Lower lobe of right lung (tissue), 2 donors: ENCODE measurements around the gene COPZ2. TPM values are rescaled to one million over a fixed set of nuclear protein-coding genes. Genes with fewer than 3 reads are reported as not detected.

Experiments used
- ATAC-seq, 2 donors: fragments of 200-7000 bp; cut with Tn5 transposase; one replicate each; pipeline ENCODE4 v1.9.1; 2020 to 2022; ENCODE audit warnings: mild to moderate bottlenecking in 2 of 2, moderate library complexity in 2 of 2
- DNase-seq: peaks from one replicate; pipeline ENCODE4 v3.0.0-alpha.2; 2020
- H3K27ac ChIP-seq: fragments of 200-600 bp; one replicate; pipeline ENCODE4 v1.8.0; 2022
- H3K27me3 ChIP-seq: fragments of 200-600 bp; one replicate; pipeline ENCODE4 v1.8.0; 2022; ENCODE audit warnings: low read depth
- H3K36me3 ChIP-seq: fragments of 200-600 bp; one replicate; pipeline ENCODE4 v1.8.0; 2022; ENCODE audit warnings: mild to moderate bottlenecking
- H3K4me1 ChIP-seq: fragments of 200-600 bp; one replicate; pipeline ENCODE4 v1.8.0; 2022
- H3K4me3 ChIP-seq: fragments of 200-600 bp; one replicate; pipeline ENCODE4 v1.8.0; 2022; ENCODE audit warnings: mild to moderate bottlenecking
- H3K9me3 ChIP-seq: fragments of 200-600 bp; one replicate; pipeline ENCODE4 v1.8.0; 2022
- CTCF ChIP-seq: fragments of 200-600 bp; IDR thresholded peaks from one replicate; pipeline ENCODE4 v1.8.0; 2022; ENCODE audit warnings: antibody characterized with exemption, mild to moderate bottlenecking
- intact Hi-C: fragments of 100-400 bp; cut with DNase I; formaldehyde crosslinking; loops from one replicate; pipeline ENCODE4 v1.11.0; 2022
- microRNA-seq: library from miRNA; unstranded; fragments of <30 nt; microRNA quantifications from one replicate; pipeline ENCODE4 v1.2.0, GENCODE V29; 2020; ENCODE audit warnings: borderline number of aligned reads
- total RNA-seq: library from RNA; stranded (reverse); fragmentation: NEBNext Ultra II Directional; extraction: Animal tissue kit (Norgen Biotek cat#: 25700); gene quantifications from one replicate; pipeline ENCODE4 v1.2.1, GENCODE V29; 2021
- donor health status: DM: no; HTN: yes; CAD: no; lungs with severe emphysema.

COPZ2 gene
- total RNA-seq, 1 donor from 2014 or later = 22.9 TPM

DNA sequence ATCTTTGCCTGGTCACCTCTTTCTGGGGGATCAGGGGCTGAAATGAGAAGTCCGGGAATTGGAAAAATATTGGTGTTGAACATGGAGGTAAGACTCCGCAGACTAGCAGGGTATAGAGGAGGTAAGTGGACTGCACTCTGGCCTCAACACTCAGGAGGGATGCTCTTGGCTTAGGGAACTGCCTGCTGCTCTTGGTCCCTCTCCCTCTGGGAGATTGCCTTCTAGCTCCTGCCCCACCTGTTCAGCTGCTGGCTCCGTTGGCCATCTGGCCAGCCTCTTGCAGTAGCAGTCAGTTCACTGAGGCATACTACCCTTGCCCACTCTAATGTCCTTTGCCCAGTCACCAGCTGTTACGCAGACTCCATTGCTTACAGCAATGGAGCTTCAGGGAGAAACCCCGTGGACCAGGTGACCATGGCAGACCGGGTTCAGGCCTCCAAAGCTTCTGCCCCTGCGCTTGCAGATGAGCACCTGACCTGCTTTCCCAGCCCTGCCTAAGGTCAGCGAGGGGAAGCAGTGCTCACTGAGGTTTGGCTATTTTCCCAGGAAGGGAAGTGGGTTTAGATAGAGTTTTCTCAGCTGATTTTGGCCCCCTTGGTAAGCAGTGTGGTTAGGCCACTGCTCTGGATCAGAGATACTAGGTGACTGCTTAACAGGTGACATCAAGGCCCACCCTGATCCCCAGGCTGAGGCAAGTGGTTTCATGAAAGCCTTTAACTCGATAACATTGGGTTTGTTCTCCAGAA is 54.8 kb downstream of the COPZ2 start:
- Histone ChIP-seq H3K27me3 (no peaks in the 10 kb centered on the region), H3K9me3 (no peaks in the 10 kb centered on the region), H3K4me1 (peaks cover 17% of the 10 kb centered on the region), H3K4me3 (no peak overlapping the region), H3K27ac (no peak overlapping the region), H3K36me3 (peaks cover 56% of the 10 kb centered on the region)
- no peak for TF ChIP-seq CTCF
- intact Hi-C loops = no loop called here
- ATAC-seq (no peak), DNase-seq (no peak)

- Histone ChIP-seq H3K4me1 (peaks cover 15% of the 10 kb centered on the region), H3K36me3 (peaks cover 63% of the 10 kb centered on the region)
- no peak for TF ChIP-seq CTCF
These were observed 55.4 kb downstream of the COPZ2 start for GRCh38 chr17:47982091-47982617.

DNA sequence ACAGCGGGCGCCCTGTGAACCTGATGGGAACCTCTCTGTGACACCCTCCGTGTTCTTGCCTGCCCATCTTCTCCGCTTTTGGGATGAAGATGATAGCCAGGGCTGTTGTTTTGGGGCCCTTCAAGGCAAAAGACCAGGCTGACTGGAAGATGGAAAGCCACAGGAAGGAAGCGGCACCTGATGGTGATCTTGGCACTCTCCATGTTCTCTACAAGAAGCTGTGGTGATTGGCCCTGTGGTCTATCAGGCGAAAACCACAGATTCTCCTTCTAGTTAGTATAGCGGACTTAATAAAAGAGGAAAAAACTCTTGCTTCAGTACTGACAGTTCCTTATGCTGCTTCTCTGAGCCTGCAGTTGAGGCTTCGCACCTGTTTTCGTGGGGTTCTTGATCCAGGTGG is 56.1 kb downstream of the COPZ2 start:
- no peaks in the 10 kb centered on the region for H3K9me3 ChIP-seq
- H3K27me3 ChIP-seq = no peaks in the 10 kb centered on the region
- ATAC-seq (no peak), DNase-seq (no peak)
- no peak for TF ChIP-seq CTCF
- H3K36me3 ChIP-seq = peaks cover 70% of the 10 kb centered on the region
- no peak overlapping the region for H3K27ac ChIP-seq
- H3K4me1 ChIP-seq = peaks cover 15% of the 10 kb centered on the region
- H3K4me3 ChIP-seq = no peak overlapping the region
- intact Hi-C loops = no loop called here

More at GRCh38 chr17:47982091-47982617, 55.4 kb downstream of the COPZ2 start:
- Histone ChIP-seq H3K27me3 (no peaks in the 10 kb centered on the region), H3K4me3 (no peak overlapping the region), H3K27ac (no peak overlapping the region), H3K9me3 (no peaks in the 10 kb centered on the region)
- ATAC-seq = no peak
- intact Hi-C loops = no loop called here
- no peak for DNase-seq

- Histone ChIP-seq H3K4me3 (no peak overlapping the region), H3K27ac (no peak overlapping the region), H3K27me3 (no peaks in the 10 kb centered on the region), H3K9me3 (no peaks in the 10 kb centered on the region), H3K36me3 (peaks cover 79% of the 10 kb centered on the region), H3K4me1 (peaks cover 15% of the 10 kb centered on the region)
- no peak for TF ChIP-seq CTCF
- ATAC-seq = no peak
- DNase-seq = no peak
- intact Hi-C loops = no loop called here
These were observed 57.1 kb downstream of the COPZ2 start for GRCh38 chr17:47980541-47980940.

- H3K4me1 ChIP-seq = peaks cover 7% of the 10 kb centered on the region
- peak; percentile 60 to 61 for ATAC-seq
- no peaks in the 10 kb centered on the region for H3K9me3 ChIP-seq
- H3K36me3 ChIP-seq = peaks cover 100% of the 10 kb centered on the region
- TF ChIP-seq CTCF = peak; percentile 65
- intact Hi-C loops = no loop called here
- H3K27me3 ChIP-seq = no peaks in the 10 kb centered on the region
- no peak overlapping the region for H3K27ac ChIP-seq
- no peak overlapping the region for H3K4me3 ChIP-seq
- DNase-seq = no peak
These were observed 59.3 kb downstream of the COPZ2 start for GRCh38 chr17:47978324-47978723.

Small RNA genes within 50 kb of the gene (microRNA-seq; reads per million reads assigned to microRNA genes)
- gene MIR152 = 588 reads per million, percentile 74 among the genes with 10 or more reads in this experiment

Other genes starting within 250 kb of the COPZ2 start
- 15.0 TPM for gene OSBPL7, start 216.0 kb downstream of the COPZ2 start, total RNA-seq
- 33.2 TPM for gene MRPL10, start 206.3 kb downstream of the COPZ2 start, total RNA-seq
- 11.6 TPM for gene LRRC46, start 206.1 kb downstream of the COPZ2 start, total RNA-seq
- 30.9 TPM for gene SCRN2, start 196.5 kb downstream of the COPZ2 start, total RNA-seq
- gene SP6, start 186.6 kb downstream of the COPZ2 start, total RNA-seq = 4.7 TPM
- gene SP2, start 141.6 kb downstream of the COPZ2 start, total RNA-seq = 19.4 TPM
- gene PNPO, start 96.2 kb downstream of the COPZ2 start, total RNA-seq = 29.2 TPM
- gene PRR15L, start 79.9 kb downstream of the COPZ2 start, total RNA-seq = 48.1 TPM
- gene CDK5RAP3, start 66.7 kb downstream of the COPZ2 start, total RNA-seq = 161 TPM
- 162 TPM for gene NFE2L1, start 10.6 kb upstream of the COPZ2 start, total RNA-seq
- gene CBX1, start 63.7 kb upstream of the COPZ2 start, total RNA-seq = 30.7 TPM
- 19.7 TPM for gene SNX11, start 70.0 kb upstream of the COPZ2 start, total RNA-seq